SU-DHL-6 (cell line): ENCODE data around the gene EGR1.

Experiments used
- EZH2phosphoT487 ChIP-seq: fragments of 200-600 bp; sonication (generic), shearing (Covaris generic); conservative IDR thresholded peaks from 2 replicates; pipeline ENCODE4 v1.6.1; 2018; ENCODE audit warnings: mild to moderate bottlenecking, antibody characterized with exemption, low read length, moderate library complexity, mixed read lengths
- TF ChIP-seq, protein P1 (sequence below): fragments of 200-600 bp; sonication (generic); IDR thresholded peaks from one replicate; pipeline ENCODE4 v1.5.1; 2017; ENCODE audit warnings: antibody characterized with exemption, mild to moderate bottlenecking, low read length, moderate library complexity; ENCODE audit not compliant: insufficient read depth, poor library complexity, severe bottlenecking

DNA sequence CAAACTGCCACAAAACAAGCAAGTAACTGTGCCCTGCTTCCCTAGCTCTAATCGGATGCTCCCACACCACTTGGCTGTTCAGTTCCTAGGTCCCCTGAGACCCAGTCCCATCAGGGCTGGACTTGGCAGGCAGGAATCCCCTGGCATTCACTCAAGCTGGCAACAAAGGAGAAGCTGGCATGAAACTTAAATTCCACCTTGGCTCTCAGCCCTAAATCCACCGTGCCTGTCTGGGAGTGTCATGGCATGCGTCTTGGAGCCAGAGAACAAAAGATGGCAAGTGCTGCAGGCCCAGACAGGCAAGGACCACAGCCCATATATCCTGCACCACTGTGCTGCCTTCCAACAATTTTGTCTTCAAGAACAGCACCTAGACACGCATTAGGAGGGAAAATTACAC, 39.5 kb downstream of the EGR1 start:
- TF ChIP-seq, protein P1, sequence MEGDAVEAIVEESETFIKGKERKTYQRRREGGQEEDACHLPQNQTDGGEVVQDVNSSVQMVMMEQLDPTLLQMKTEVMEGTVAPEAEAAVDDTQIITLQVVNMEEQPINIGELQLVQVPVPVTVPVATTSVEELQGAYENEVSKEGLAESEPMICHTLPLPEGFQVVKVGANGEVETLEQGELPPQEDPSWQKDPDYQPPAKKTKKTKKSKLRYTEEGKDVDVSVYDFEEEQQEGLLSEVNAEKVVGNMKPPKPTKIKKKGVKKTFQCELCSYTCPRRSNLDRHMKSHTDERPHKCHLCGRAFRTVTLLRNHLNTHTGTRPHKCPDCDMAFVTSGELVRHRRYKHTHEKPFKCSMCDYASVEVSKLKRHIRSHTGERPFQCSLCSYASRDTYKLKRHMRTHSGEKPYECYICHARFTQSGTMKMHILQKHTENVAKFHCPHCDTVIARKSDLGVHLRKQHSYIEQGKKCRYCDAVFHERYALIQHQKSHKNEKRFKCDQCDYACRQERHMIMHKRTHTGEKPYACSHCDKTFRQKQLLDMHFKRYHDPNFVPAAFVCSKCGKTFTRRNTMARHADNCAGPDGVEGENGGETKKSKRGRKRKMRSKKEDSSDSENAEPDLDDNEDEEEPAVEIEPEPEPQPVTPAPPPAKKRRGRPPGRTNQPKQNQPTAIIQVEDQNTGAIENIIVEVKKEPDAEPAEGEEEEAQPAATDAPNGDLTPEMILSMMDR: no peak
- no peak for TF ChIP-seq EZH2phosphoT487
